ENCODE data around the gene FAM162B. TPM values are rescaled to one million over a fixed set of nuclear protein-coding genes. Genes with fewer than 3 reads are reported as not detected.

Gene FAM162B
- total RNA-seq: 1 to 10 TPM; 2.7 to 8.9 (median 3.4) TPM
- polyA plus RNA-seq: 1 to 10 TPM; 3.7 to 4.5 TPM
- long read RNA-seq, donor 1, partial matches to known transcripts: 0 of 3 reads
- long read RNA-seq, donor 1, other reads (novel, unspliced or antisense): 0 of 3 reads
- long read RNA-seq, donor 2, partial matches to known transcripts: 0 of 4 reads
- long read RNA-seq, donor 2, other reads (novel, unspliced or antisense): 1 of 4 reads
- long read RNA-seq, donor 3, partial matches to known transcripts: 0 of 1 reads
- long read RNA-seq, donor 3, other reads (novel, unspliced or antisense): 0 of 1 reads

DNA sequence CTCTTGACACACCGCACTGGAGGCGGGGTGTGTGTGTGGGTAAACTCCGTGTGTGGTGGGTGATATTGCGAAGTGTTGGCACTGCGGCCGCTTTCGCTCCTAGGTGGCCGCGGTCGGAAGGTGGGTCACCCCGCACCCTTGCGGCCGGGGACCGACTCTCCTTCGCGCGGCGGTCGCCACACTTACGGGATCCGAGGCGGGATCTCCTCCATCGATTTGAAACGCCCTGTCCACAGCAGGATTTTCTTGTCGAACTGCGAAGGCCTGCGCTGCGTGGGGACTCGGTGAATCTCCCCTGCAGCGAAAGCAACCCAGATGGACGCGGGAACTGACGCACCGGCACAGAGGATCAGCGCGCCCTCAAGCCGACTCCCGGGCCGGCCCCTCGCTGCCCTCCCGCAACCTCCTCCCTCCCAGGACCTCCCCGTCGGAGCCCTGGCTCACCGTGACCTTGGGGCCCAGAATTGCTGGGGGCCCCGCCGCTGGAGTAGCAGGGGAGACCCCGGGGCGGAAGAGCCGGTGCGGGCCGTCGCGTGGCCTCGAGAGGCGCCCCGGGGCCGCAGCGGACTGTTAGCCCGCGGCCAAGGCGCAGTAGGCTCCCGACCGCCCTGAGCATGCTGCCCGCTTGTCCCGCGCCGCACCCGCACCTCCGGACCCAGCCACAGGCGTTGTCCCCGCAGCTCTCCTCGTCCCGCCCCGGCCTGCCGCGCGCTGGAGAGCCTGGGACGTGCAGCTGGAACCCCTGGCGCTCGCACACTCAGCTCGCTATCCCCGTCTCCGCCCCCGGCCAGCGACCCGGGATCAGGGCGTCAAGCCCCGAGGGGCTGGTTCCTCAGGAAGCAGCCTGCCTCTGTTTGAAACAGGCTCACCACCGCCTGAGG lies at the start of gene FAM162B:
FAM162B (minus strand) TSS at position 759 of the 881 bp plus-strand sequence; CDS start at position 616, 143 bp downstream.
- ATAC-seq (peak; percentile 51 to 90 (median 83)), DNase-seq (peak; percentile 72 to 87 (median 78))
- WGBS, 4 donors: 1 to 2% (median 1%) methylated on average over 56 to 89 of the region's 89 CpGs
- Histone ChIP-seq H3K9me3 (no peaks in the 10 kb centered on the region), H3K4me3 (peak within 1 kb of the TSS; percentile 34 to 73 (median 60)), H3K27ac (peak within 1 kb of the TSS in 11 of 12 donors; percentile 33 to 82 (median 64)), H3K36me3 (peaks cover 0 to under 1% (median 0%) of the 10 kb centered on the region in 9 donors), H3K4me1 (peaks cover 0 to 25% (median 6%) of the 10 kb centered on the region in 12 donors), H3K27me3 (peaks cover 0 to 57% (median 19%) of the 10 kb centered on the region in 9 donors)
- intact Hi-C loops (cut with DNase I): no loop called here
- TF ChIP-seq POLR2A (IDR thresholded peaks at IDR 0.05): no peak
- TF ChIP-seq, protein P1, sequence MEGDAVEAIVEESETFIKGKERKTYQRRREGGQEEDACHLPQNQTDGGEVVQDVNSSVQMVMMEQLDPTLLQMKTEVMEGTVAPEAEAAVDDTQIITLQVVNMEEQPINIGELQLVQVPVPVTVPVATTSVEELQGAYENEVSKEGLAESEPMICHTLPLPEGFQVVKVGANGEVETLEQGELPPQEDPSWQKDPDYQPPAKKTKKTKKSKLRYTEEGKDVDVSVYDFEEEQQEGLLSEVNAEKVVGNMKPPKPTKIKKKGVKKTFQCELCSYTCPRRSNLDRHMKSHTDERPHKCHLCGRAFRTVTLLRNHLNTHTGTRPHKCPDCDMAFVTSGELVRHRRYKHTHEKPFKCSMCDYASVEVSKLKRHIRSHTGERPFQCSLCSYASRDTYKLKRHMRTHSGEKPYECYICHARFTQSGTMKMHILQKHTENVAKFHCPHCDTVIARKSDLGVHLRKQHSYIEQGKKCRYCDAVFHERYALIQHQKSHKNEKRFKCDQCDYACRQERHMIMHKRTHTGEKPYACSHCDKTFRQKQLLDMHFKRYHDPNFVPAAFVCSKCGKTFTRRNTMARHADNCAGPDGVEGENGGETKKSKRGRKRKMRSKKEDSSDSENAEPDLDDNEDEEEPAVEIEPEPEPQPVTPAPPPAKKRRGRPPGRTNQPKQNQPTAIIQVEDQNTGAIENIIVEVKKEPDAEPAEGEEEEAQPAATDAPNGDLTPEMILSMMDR (IDR thresholded peaks at IDR 0.05): peak in 1 of 12 donors; percentile 6

DNA sequence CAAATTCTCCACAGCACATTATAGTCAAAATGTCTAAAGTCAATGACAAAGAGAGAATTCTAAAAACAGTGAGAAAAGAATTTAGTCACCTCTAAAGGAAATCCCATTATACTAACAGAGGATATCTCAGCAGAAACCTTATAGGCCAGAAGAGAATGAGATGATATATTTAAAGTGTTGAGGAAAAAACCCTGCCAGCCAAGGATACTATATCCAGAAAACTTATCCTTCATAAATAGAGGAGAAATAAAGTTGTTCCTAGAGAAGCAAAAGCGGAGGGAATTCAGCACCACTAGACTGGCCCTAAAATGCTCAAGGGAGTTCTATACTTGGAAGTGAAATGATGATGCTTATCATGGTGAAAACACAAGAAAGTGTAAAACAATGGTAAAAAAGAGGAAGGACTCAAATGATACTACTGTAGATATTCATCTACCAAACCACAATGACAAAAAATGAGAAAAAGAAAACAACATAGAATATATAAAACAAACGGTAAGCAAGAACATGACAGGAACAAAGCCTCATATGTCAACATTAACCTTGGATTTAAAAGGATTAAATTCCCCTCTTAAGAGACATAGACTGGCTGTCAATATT lies 46.6 kb upstream of the FAM162B start:
- ATAC-seq: no peak
- intact Hi-C loops (cut with DNase I): no loop called here

DNA sequence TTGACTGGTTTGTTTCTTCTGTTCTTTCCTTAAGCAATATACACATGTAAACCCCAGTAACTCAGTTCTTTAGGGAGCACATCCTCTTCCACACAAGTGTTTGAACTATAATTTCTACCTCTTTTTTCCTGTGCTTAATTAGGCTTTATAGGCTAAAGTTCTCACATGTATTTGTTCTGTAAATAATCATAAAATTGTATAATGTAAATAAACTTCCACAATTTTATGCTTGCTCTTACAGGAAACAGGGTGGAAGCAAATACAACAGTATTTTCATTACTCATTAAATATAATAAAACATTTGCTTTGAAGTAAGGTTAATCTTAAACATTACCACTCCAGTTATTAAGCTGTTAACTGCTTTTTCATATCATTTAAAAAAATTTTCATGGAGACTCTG lies 36.5 kb upstream of the FAM162B start:
- Histone ChIP-seq H3K9me3 (no peaks in the 10 kb centered on the region), H3K4me1 (no peaks in the 10 kb centered on the region), H3K4me3 (no peak overlapping the region), H3K27me3 (peaks cover 0 to 4% (median 0%) of the 10 kb centered on the region in 9 donors), H3K36me3 (no peaks in the 10 kb centered on the region), H3K27ac (no peak overlapping the region)
- TF ChIP-seq, protein P1 (IDR thresholded peaks at IDR 0.05): no peak
- no peak for TF ChIP-seq POLR2A (IDR thresholded peaks at IDR 0.05)
- intact Hi-C loops (cut with DNase I): no loop called here
- DNase-seq: no peak
- ATAC-seq: no peak

More for the DNA sequence above, 46.6 kb upstream of the FAM162B start:
- no peak overlapping the region for H3K4me3 ChIP-seq
- H3K27ac ChIP-seq: no peak overlapping the region
- TF ChIP-seq, protein P1 (IDR thresholded peaks at IDR 0.05): no peak
- no peak for TF ChIP-seq POLR2A (IDR thresholded peaks at IDR 0.05)
- DNase-seq: no peak
- H3K4me1 ChIP-seq: no peaks in the 10 kb centered on the region
- H3K27me3 ChIP-seq: no peaks in the 10 kb centered on the region
- no peaks in the 10 kb centered on the region for H3K36me3 ChIP-seq
- 87 to 93% (median 88%) methylated on average over 2 of the region's 2 CpGs for WGBS, 4 donors
- peaks cover 0 to 29% (median 14%) of the 10 kb centered on the region in 12 donors for H3K9me3 ChIP-seq

DNA sequence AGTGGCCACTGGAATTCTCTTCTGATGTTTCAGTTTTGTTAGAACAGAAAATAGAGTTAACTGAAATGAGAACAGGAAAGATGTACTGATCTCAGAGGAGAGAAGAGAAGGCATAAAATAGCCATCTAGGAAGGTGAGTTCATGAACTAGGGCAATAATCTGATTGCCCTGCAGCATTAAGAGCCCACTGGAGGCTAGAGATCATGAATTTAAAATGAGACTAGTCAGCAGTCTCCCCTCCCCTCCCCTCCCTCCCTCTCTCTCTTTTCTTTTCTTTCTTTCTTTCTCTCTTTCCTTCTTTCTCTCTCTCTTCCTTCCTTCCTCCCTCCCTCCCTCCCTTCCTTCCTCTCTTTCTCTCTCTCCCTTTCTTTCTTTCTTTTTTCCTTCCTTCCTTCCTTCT lies 34.4 kb upstream of the FAM162B start:
- no peak overlapping the region for H3K27ac ChIP-seq
- intact Hi-C loops (cut with DNase I): no loop called here
- no peaks in the 10 kb centered on the region for H3K9me3 ChIP-seq
- TF ChIP-seq, protein P1 (IDR thresholded peaks at IDR 0.05): no peak
- no peak for TF ChIP-seq POLR2A (IDR thresholded peaks at IDR 0.05)
- DNase-seq (no peak), ATAC-seq (no peak)
- H3K4me1 ChIP-seq: no peaks in the 10 kb centered on the region
- H3K36me3 ChIP-seq: no peaks in the 10 kb centered on the region
- H3K4me3 ChIP-seq: no peak overlapping the region
- peaks cover 0 to 5% (median 0%) of the 10 kb centered on the region in 9 donors for H3K27me3 ChIP-seq
